PC-3 (cell line): ENCODE measurements around the gene SEMA5A. TPM values are rescaled to one million over a fixed set of nuclear protein-coding genes. Genes with fewer than 3 reads are reported as not detected.

Experiments used
- ATAC-seq: fragments of 200-7000 bp; cut with Tn5 transposase; 2 replicates; pipeline ENCODE4 v1.9.1; 2020; ENCODE audit warnings: mild to moderate bottlenecking, moderate library complexity
- BruUV-seq: library from RNA; stranded (reverse); fragments of 400-500 nt; replicated peaks from 2 replicates; lab custom pipeline; 2021; lab: Mats Ljungman, UMichigan
- CTCF ChIA-PET: fragments of 300-600 bp; sonication (Branson Sonifier 250); formaldehyde crosslinking; loops from one replicate; lab custom pipeline; 2022; ENCODE audit warnings: antibody characterized with exemption; lab: Charles Lee
- POLR2A ChIA-PET: fragments of 300-600 bp; sonication (Branson Sonifier 250); formaldehyde crosslinking; loops from one replicate; lab custom pipeline; 2022; ENCODE audit warnings: antibody characterized with exemption; ENCODE audit not compliant: unreplicated experiment; lab: Charles Lee
- DNase-seq: peaks from one replicate; pipeline ENCODE4 v3.0.0-alpha.2; 2015
- H2AFZ ChIP-seq: fragments of 300-600 bp; sonication (generic); 2 replicates; pipeline ENCODE4 v1.6.0; 2016; ENCODE audit warnings: antibody characterized with exemption, low read length
- H3F3A ChIP-seq: fragments of 300-600 bp; sonication (generic); one replicate; pipeline ENCODE4 v1.6.0; 2017; ENCODE audit warnings: antibody characterized with exemption, low read length, control low read depth, mild to moderate bottlenecking; ENCODE audit not compliant: unreplicated experiment
- H3K27ac ChIP-seq: fragments of 300-600 bp; sonication (generic); 2 replicates; pipeline ENCODE4 v1.5.1; 2016; ENCODE audit warnings: mild to moderate bottlenecking, low read length
- H3K27me3 ChIP-seq: fragments of 300-600 bp; sonication (generic); 2 replicates; pipeline ENCODE4 v1.6.1; 2016; ENCODE audit warnings: low read length, mixed read lengths
- H3K36me3 ChIP-seq: fragments of 300-600 bp; sonication (generic); 2 replicates; pipeline ENCODE4 v1.6.1; 2016; ENCODE audit warnings: low read depth, mixed run types, low read length, mixed read lengths
- H3K4me1 ChIP-seq: fragments of 300-600 bp; sonication (generic); 2 replicates; pipeline ENCODE4 v1.5.1; 2016; ENCODE audit warnings: low read length; ENCODE audit not compliant: insufficient read depth
- H3K4me2 ChIP-seq: fragments of 300-600 bp; sonication (generic); 2 replicates; pipeline ENCODE4 v1.6.0; 2016; ENCODE audit warnings: low read length
- H3K4me3 ChIP-seq: fragments of 300-600 bp; sonication (generic); 2 replicates; pipeline ENCODE4 v1.5.1; 2016; ENCODE audit warnings: mild to moderate bottlenecking, low read length, mixed read lengths
- H3K79me2 ChIP-seq: fragments of 300-600 bp; sonication (generic); 2 replicates; pipeline ENCODE4 v1.6.1; 2017; ENCODE audit warnings: low read length, mixed read lengths
- H3K9ac ChIP-seq: fragments of 300-600 bp; sonication (generic); 2 replicates; pipeline ENCODE4 v1.6.0; 2016; ENCODE audit warnings: mild to moderate bottlenecking, low read length
- H3K9me2 ChIP-seq: fragments of 300-600 bp; sonication (generic); replicated peaks from 2 replicates; pipeline ENCODE4 v1.6.1; 2016; ENCODE audit warnings: mixed run types, low read length, mixed read lengths
- H3K9me3 ChIP-seq: fragments of 300-600 bp; sonication (generic); 2 replicates; pipeline ENCODE4 v1.6.1; 2016; ENCODE audit warnings: low read length, mixed read lengths
- H4K20me1 ChIP-seq: fragments of 300-600 bp; sonication (generic); 2 replicates; pipeline ENCODE4 v1.6.1; 2016; ENCODE audit warnings: low read length, mixed read lengths
- EZH2 ChIP-seq: fragments of 300-600 bp; sonication (generic); IDR thresholded peaks from one replicate; pipeline ENCODE4 v1.6.1; 2017; ENCODE audit warnings: antibody characterized with exemption, mild to moderate bottlenecking, low read length; ENCODE audit not compliant: unreplicated experiment
- EZH2phosphoT487 ChIP-seq: fragments of 300-600 bp; sonication (generic); IDR thresholded peaks from 2 replicates; pipeline ENCODE4 v1.6.1; 2018; ENCODE audit warnings: mild to moderate bottlenecking, antibody characterized with exemption, low read length, borderline replicate concordance
- intact Hi-C: fragments of 100-400 bp; cut with micrococcal nuclease; formaldehyde crosslinking; loops from 2 replicates; pipeline ENCODE4 v1.9.0; 2023
- total RNA-seq: library from RNA; depleted of rRNA; stranded (reverse); fragments of >200 nt; gene quantifications from 2 replicates; pipeline ENCODE4 v1.2.3, GENCODE V29; 2014
- TF ChIP-seq, protein P1 (sequence below): fragments of 300-600 bp; sonication (generic); conservative IDR thresholded peaks from 2 replicates; pipeline ENCODE4 v1.5.1; 2017; ENCODE audit warnings: antibody characterized with exemption, low read depth, mild to moderate bottlenecking, low read length

The SEMA5A gene
- total RNA-seq, 1 experiment from 2014 or later = 4.4 TPM

DNA sequence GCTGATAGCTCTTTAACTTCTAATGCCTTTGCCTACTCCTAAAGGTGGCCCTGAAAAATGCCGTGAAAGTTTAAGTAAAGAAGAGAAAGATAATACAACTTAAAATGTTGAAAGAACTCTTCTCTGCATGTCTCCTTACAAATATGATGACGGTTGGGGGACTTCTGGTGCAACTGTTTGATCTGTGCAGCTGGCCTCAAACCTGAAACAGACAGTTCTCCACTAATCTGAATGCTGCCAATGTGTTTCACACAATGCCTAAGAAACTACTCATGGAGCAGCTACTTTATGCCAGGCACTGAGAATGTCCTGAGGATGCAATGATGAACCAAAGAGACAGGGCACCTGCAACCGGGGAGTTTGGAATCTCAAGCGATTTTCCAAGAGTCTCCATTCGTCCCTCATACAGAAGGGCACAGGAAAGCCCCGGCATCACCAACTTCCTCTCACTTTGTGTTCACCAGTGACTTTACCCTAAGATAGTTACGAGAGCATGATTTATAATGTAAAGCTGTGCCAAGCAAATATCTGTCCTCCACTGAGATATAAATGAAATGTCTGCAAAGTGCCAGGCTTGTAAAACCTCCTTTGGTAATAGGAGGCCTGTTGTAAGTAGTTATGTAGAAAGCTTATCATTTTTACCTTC, 455.4 kb downstream of the SEMA5A start:
- no peak overlapping the region for H3K4me3 ChIP-seq
- no TSS peak for BruUV-seq
- H3K36me3 ChIP-seq = no peaks in the 10 kb centered on the region
- H3K9me3 ChIP-seq = no peaks in the 10 kb centered on the region
- CTCF ChIA-PET = no interaction called here
- H3K9me2 ChIP-seq = no peaks in the 10 kb centered on the region
- no peaks in the 10 kb centered on the region for H3K4me1 ChIP-seq
- TF ChIP-seq, protein P1, sequence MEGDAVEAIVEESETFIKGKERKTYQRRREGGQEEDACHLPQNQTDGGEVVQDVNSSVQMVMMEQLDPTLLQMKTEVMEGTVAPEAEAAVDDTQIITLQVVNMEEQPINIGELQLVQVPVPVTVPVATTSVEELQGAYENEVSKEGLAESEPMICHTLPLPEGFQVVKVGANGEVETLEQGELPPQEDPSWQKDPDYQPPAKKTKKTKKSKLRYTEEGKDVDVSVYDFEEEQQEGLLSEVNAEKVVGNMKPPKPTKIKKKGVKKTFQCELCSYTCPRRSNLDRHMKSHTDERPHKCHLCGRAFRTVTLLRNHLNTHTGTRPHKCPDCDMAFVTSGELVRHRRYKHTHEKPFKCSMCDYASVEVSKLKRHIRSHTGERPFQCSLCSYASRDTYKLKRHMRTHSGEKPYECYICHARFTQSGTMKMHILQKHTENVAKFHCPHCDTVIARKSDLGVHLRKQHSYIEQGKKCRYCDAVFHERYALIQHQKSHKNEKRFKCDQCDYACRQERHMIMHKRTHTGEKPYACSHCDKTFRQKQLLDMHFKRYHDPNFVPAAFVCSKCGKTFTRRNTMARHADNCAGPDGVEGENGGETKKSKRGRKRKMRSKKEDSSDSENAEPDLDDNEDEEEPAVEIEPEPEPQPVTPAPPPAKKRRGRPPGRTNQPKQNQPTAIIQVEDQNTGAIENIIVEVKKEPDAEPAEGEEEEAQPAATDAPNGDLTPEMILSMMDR = no peak
- TF ChIP-seq EZH2 = no peak
- TF ChIP-seq EZH2phosphoT487 = no peak
- POLR2A ChIA-PET = no interaction called here
- H3K9ac ChIP-seq = no peak overlapping the region
- ATAC-seq (no peak), DNase-seq (no peak)
- H3K79me2 ChIP-seq = no peaks in the 10 kb centered on the region
- no peak overlapping the region for H3K4me2 ChIP-seq
- no peak overlapping the region for H2AFZ ChIP-seq
- H3K27me3 ChIP-seq = no peaks in the 10 kb centered on the region
- intact Hi-C loops = no loop called here
- H3K27ac ChIP-seq = no peak overlapping the region
- no peaks in the 10 kb centered on the region for H3F3A ChIP-seq
- H4K20me1 ChIP-seq = no peaks in the 10 kb centered on the region

DNA sequence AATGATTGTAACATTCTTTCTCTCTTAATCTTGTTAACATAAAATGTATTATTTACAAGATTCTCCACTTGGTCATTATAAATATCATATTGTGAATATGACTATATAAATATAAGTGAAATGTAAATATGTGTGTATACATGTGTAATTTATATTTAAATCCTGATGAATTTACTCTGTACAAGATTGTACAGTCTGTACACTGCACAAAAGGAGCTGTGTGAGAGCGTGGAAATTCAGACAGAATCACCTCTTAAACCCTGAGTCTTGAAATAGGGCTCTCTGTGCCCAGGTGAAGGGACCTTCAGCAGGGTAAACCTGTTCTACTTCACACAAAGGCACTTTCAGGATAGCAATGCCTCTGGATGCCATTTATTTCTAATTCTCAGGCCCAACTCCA, 456.0 kb downstream of the SEMA5A start:
- Histone ChIP-seq H3K9ac (no peak overlapping the region), H3K4me2 (no peak overlapping the region), H3K4me1 (no peaks in the 10 kb centered on the region), H3K79me2 (no peaks in the 10 kb centered on the region), H3K27me3 (no peaks in the 10 kb centered on the region), H3K9me2 (no peaks in the 10 kb centered on the region), H3K27ac (no peak overlapping the region), H3F3A (no peaks in the 10 kb centered on the region), H3K4me3 (no peak overlapping the region), H3K36me3 (no peaks in the 10 kb centered on the region), H4K20me1 (no peaks in the 10 kb centered on the region), H2AFZ (no peak overlapping the region), H3K9me3 (no peaks in the 10 kb centered on the region)
- ChIA-PET POLR2A (no interaction called here), CTCF (no interaction called here)
- TF ChIP-seq EZH2phosphoT487 = no peak
- TF ChIP-seq, protein P1 = no peak
- TF ChIP-seq EZH2 = no peak
- intact Hi-C loops = no loop called here
- DNase-seq (no peak), ATAC-seq (no peak)
- no TSS peak for BruUV-seq

DNA sequence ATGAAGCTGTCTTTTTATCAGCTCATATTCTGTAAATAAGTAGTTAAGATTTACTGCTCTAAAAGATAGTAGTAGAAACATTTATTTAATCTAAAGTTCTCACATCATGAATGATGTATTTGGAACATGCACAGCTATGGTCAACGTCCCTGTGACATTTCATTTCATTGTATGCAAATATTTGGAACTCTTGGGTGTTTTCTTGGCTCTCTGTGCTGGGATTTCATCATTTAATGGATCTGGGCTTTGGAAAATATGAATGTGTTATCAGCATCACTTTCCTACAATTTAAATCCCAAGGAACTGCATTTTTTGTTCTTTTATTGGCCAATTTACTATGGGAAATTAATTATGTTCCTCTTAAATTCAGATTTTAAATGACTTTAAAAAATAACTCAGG, 462.9 kb downstream of the SEMA5A start:
- H3K4me3 ChIP-seq = no peak overlapping the region
- no peaks in the 10 kb centered on the region for H3K9me3 ChIP-seq
- POLR2A ChIA-PET = no interaction called here
- H3K4me1 ChIP-seq = no peaks in the 10 kb centered on the region
- H3K27ac ChIP-seq = no peak overlapping the region
- H2AFZ ChIP-seq = no peak overlapping the region
- no peaks in the 10 kb centered on the region for H3K27me3 ChIP-seq
- no peaks in the 10 kb centered on the region for H3K9me2 ChIP-seq
- H3K9ac ChIP-seq = no peak overlapping the region
- H3F3A ChIP-seq = no peaks in the 10 kb centered on the region
- no TSS peak for BruUV-seq
- intact Hi-C loops = no loop called here
- H3K79me2 ChIP-seq = no peaks in the 10 kb centered on the region
- no peak overlapping the region for H3K4me2 ChIP-seq
- H4K20me1 ChIP-seq = no peaks in the 10 kb centered on the region
- TF ChIP-seq EZH2 (no peak), EZH2phosphoT487 (no peak)
- TF ChIP-seq, protein P1 = no peak
- ATAC-seq (no peak), DNase-seq (no peak)
- CTCF ChIA-PET = no interaction called here
- H3K36me3 ChIP-seq = no peaks in the 10 kb centered on the region
